ENCODE measurements around the gene MINDY4B.

DNA sequence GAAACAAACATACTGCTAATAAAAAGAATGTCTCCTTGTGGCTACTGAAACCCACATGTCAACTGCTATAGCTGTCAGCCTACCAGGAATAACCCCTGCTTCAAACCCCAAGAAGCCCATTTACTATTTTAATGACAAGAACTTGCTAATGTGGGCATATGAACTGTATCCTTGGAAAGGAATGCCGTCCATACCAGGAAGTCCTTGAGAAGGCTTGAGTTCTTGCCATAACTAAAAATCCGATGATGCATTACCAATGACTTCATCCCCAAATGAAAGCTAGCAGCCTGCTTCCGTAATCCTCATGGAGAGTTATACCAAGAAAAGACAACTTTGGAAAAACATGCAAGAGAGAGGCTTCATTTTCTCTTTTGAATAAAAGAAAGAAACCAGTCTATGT lies 34.8 kb downstream of the MINDY4B start:
- TF ChIP-seq, protein P1, sequence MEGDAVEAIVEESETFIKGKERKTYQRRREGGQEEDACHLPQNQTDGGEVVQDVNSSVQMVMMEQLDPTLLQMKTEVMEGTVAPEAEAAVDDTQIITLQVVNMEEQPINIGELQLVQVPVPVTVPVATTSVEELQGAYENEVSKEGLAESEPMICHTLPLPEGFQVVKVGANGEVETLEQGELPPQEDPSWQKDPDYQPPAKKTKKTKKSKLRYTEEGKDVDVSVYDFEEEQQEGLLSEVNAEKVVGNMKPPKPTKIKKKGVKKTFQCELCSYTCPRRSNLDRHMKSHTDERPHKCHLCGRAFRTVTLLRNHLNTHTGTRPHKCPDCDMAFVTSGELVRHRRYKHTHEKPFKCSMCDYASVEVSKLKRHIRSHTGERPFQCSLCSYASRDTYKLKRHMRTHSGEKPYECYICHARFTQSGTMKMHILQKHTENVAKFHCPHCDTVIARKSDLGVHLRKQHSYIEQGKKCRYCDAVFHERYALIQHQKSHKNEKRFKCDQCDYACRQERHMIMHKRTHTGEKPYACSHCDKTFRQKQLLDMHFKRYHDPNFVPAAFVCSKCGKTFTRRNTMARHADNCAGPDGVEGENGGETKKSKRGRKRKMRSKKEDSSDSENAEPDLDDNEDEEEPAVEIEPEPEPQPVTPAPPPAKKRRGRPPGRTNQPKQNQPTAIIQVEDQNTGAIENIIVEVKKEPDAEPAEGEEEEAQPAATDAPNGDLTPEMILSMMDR (IDR thresholded peaks at IDR 0.05) = no peak
- TF ChIP-seq POLR2AphosphoS5 (IDR thresholded peaks at IDR 0.05) (no peak), POLR2A (IDR thresholded peaks at IDR 0.05) (no peak)

Measured in prostate gland (tissue), 2 donors.